HepG2 (cell line): Measurements from ENCODE around the gene SRSF2. TPM values are rescaled to one million over a fixed set of nuclear protein-coding genes. Genes with fewer than 3 reads are reported as not detected.

Experiments used
- ADNP ChIP-seq: sonication (generic); formaldehyde crosslinking; IDR thresholded peaks from 2 replicates; pipeline ENCODE4 v1.4.0; 2020; ENCODE audit warnings: missing genetic modification reagents
- BCL3 ChIP-seq: sonication (generic); formaldehyde crosslinking; IDR thresholded peaks from 2 replicates; pipeline ENCODE4 v1.5.1; 2020; ENCODE audit warnings: mild to moderate bottlenecking, missing genetic modification reagents, moderate library complexity
- GABPA ChIP-seq, 2 experiments: IDR thresholded peaks; 2 replicates each; pipeline ENCODE4 v1.6.1; 2011 to 2016; ENCODE audit warnings: low read depth in 2 of 2, low read length in 1 of 2, missing biosample characterization in 1 of 2, missing genetic modification characterization in 1 of 2
- NCOR1 ChIP-seq: fragments of 200-600 bp; sonication (generic); IDR thresholded peaks from 2 replicates; pipeline ENCODE4 v1.7.0; 2017; ENCODE audit warnings: antibody characterized with exemption, low read length, borderline replicate concordance
- SNAPC2 ChIP-seq: sonication (generic); formaldehyde crosslinking; IDR thresholded peaks from 2 replicates; pipeline ENCODE4 v1.8.1; 2022; ENCODE audit warnings: mild to moderate bottlenecking, missing genetic modification reagents
- ZBTB20 ChIP-seq: sonication (generic); formaldehyde crosslinking; IDR thresholded peaks from 2 replicates; pipeline ENCODE4 v1.8.1; 2023; ENCODE audit warnings: missing genetic modification reagents, low read depth, mild to moderate bottlenecking, borderline replicate concordance
- ZBTB21 ChIP-seq: sonication (generic); formaldehyde crosslinking; IDR thresholded peaks from 2 replicates; pipeline ENCODE4 v1.4.0; 2020; ENCODE audit warnings: missing genetic modification reagents
- ZC3H4 ChIP-seq: sonication (generic); formaldehyde crosslinking; IDR thresholded peaks from 2 replicates; pipeline ENCODE4 v1.4.0; 2020; ENCODE audit warnings: missing genetic modification reagents, borderline replicate concordance
- ZNF501 ChIP-seq: sonication (generic); formaldehyde crosslinking; IDR thresholded peaks from 2 replicates; pipeline ENCODE4 v1.5.1; 2020; ENCODE audit warnings: mild to moderate bottlenecking, moderate library complexity, missing genetic modification reagents
- ZNF556 ChIP-seq: sonication (generic); formaldehyde crosslinking; IDR thresholded peaks from 2 replicates; pipeline ENCODE4 v1.4.0; 2020; ENCODE audit warnings: mild to moderate bottlenecking, missing genetic modification reagents, borderline replicate concordance
- ZNF724P ChIP-seq: sonication (generic); formaldehyde crosslinking; IDR thresholded peaks from 2 replicates; pipeline ENCODE4 v1.8.0; 2022; ENCODE audit warnings: missing genetic modification reagents, borderline replicate concordance
- ZNF878 ChIP-seq: sonication (generic); formaldehyde crosslinking; IDR thresholded peaks from 2 replicates; pipeline ENCODE4 v1.8.1; 2023; ENCODE audit warnings: mild to moderate bottlenecking, missing genetic modification reagents, moderate library complexity
- polyA plus RNA-seq, 8 experiments: library from polyadenylated mRNA; depleted of rRNA in 3 of 8; stranded (reverse) in 7 of 8; unstranded in 1 of 8; fragments of >200 nt; fragmentation: Illumina TruSeq in 4 of 8; extraction: Trizol in 4 of 8; gene quantifications; 2 replicates each; pipeline versions ENCODE4 v1.2.1 to v1.2.3, GENCODE V29; 2011 to 2016; ENCODE audit warnings: low read depth in 4 of 8, missing spikeins in 1 of 8, mixed read lengths in 1 of 8; ENCODE audit not compliant: insufficient read depth in 1 of 8
- total RNA-seq, 5 experiments: library from RNA; depleted of rRNA; stranded (reverse); fragments of >200 nt; fragmentation: Illumina TruSeq; extraction: Trizol; gene quantifications; 2 replicates each; pipeline ENCODE4 v1.2.3, GENCODE V29; 2016; ENCODE audit warnings: low read depth in 1 of 5
- TF ChIP-seq, protein P1 (sequence below): sonication (generic); formaldehyde crosslinking; IDR thresholded peaks from 2 replicates; pipeline ENCODE4 v1.8.1; 2023; ENCODE audit warnings: mild to moderate bottlenecking, missing genetic modification reagents, borderline replicate concordance
- TF ChIP-seq, protein P2 (sequence below): sonication (generic); formaldehyde crosslinking; IDR thresholded peaks from 2 replicates; pipeline ENCODE4 v1.4.0; 2020; ENCODE audit warnings: low read depth, missing genetic modification reagents
- TF ChIP-seq, protein P3 (sequence below): sonication (generic); formaldehyde crosslinking; IDR thresholded peaks from 2 replicates; pipeline ENCODE4 v1.4.0; 2020; ENCODE audit warnings: mild to moderate bottlenecking, missing genetic modification reagents
- TF ChIP-seq, protein P4 (sequence below): sonication (generic); formaldehyde crosslinking; IDR thresholded peaks from 2 replicates; pipeline ENCODE4 v1.4.0; 2020; ENCODE audit warnings: mild to moderate bottlenecking, missing genetic modification reagents

SRSF2 gene
- total and polyA plus RNA-seq, 2 of the 13 experiments (the other 11 are each of a cell fraction or from before 2014, with no cell fraction given) = 306 to 319 TPM

- TF ChIP-seq, protein P1, sequence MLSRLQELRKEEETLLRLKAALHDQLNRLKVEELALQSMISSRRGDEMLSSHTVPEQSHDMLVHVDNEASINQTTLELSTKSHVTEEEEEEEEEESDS (CRISPR knock-in tag) = no peak
- TF ChIP-seq NCOR1 (peak; percentile 43; the same call in 1 of the 2 replicates), SNAPC2 (no peak; the same call in 1 of the 2 replicates), ZNF556 (CRISPR knock-in tag) (no peak; the same call in 1 of the 2 replicates), GABPA (IDR thresholded peaks at IDR 0.05; ENCODE audit: low read depth, low read length) (0 out of 2 replicates have a peak, but pooled peaks have one; percentile 22), GABPA (CRISPR knock-in tag; IDR thresholded peaks at IDR 0.05; ENCODE audit: low read depth) (no peak), ZNF724P (CRISPR knock-in tag) (no peak; the same call in 1 of the 2 replicates), ZBTB20 (CRISPR knock-in tag) (0 out of 2 replicates have a peak, but pooled peaks have one; percentile 24), ADNP (CRISPR knock-in tag) (no peak), BCL3 (CRISPR knock-in tag) (peak; percentile 14; the same call in 1 of the 2 replicates), ZNF501 (CRISPR knock-in tag) (no peak), ZBTB21 (CRISPR knock-in tag) (no peak), ZC3H4 (CRISPR knock-in tag) (no peak; the same call in 1 of the 2 replicates), ZNF878 (CRISPR knock-in tag) (no peak)
- TF ChIP-seq, protein P2, sequence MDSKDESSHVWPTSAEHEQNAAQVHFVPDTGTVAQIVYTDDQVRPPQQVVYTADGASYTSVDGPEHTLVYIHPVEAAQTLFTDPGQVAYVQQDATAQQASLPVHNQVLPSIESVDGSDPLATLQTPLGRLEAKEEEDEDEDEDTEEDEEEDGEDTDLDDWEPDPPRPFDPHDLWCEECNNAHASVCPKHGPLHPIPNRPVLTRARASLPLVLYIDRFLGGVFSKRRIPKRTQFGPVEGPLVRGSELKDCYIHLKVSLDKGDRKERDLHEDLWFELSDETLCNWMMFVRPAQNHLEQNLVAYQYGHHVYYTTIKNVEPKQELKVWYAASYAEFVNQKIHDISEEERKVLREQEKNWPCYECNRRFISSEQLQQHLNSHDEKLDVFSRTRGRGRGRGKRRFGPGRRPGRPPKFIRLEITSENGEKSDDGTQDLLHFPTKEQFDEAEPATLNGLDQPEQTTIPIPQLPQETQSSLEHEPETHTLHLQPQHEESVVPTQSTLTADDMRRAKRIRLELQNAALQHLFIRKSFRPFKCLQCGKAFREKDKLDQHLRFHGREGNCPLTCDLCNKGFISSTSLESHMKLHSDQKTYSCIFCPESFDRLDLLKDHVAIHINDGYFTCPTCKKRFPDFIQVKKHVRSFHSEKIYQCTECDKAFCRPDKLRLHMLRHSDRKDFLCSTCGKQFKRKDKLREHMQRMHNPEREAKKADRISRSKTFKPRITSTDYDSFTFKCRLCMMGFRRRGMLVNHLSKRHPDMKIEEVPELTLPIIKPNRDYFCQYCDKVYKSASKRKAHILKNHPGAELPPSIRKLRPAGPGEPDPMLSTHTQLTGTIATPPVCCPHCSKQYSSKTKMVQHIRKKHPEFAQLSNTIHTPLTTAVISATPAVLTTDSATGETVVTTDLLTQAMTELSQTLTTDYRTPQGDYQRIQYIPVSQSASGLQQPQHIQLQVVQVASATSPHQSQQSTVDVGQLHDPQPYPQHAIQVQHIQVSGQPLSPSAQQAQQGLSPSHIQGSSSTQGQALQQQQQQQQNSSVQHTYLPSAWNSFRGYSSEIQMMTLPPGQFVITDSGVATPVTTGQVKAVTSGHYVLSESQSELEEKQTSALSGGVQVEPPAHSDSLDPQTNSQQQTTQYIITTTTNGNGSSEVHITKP (CRISPR knock-in tag) = no peak
- TF ChIP-seq, protein P3, sequence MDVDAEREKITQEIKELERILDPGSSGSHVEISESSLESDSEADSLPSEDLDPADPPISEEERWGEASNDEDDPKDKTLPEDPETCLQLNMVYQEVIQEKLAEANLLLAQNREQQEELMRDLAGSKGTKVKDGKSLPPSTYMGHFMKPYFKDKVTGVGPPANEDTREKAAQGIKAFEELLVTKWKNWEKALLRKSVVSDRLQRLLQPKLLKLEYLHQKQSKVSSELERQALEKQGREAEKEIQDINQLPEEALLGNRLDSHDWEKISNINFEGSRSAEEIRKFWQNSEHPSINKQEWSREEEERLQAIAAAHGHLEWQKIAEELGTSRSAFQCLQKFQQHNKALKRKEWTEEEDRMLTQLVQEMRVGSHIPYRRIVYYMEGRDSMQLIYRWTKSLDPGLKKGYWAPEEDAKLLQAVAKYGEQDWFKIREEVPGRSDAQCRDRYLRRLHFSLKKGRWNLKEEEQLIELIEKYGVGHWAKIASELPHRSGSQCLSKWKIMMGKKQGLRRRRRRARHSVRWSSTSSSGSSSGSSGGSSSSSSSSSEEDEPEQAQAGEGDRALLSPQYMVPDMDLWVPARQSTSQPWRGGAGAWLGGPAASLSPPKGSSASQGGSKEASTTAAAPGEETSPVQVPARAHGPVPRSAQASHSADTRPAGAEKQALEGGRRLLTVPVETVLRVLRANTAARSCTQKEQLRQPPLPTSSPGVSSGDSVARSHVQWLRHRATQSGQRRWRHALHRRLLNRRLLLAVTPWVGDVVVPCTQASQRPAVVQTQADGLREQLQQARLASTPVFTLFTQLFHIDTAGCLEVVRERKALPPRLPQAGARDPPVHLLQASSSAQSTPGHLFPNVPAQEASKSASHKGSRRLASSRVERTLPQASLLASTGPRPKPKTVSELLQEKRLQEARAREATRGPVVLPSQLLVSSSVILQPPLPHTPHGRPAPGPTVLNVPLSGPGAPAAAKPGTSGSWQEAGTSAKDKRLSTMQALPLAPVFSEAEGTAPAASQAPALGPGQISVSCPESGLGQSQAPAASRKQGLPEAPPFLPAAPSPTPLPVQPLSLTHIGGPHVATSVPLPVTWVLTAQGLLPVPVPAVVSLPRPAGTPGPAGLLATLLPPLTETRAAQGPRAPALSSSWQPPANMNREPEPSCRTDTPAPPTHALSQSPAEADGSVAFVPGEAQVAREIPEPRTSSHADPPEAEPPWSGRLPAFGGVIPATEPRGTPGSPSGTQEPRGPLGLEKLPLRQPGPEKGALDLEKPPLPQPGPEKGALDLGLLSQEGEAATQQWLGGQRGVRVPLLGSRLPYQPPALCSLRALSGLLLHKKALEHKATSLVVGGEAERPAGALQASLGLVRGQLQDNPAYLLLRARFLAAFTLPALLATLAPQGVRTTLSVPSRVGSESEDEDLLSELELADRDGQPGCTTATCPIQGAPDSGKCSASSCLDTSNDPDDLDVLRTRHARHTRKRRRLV (CRISPR knock-in tag) = no peak
- TF ChIP-seq, protein P4, sequence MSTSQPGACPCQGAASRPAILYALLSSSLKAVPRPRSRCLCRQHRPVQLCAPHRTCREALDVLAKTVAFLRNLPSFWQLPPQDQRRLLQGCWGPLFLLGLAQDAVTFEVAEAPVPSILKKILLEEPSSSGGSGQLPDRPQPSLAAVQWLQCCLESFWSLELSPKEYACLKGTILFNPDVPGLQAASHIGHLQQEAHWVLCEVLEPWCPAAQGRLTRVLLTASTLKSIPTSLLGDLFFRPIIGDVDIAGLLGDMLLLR (CRISPR knock-in tag) = 0 out of 2 replicates have a peak, but pooled peaks have one; percentile 13
These were observed 616 bp downstream of the SRSF2 start (continued) for GRCh38 chr17:76736349-76737081.
